ENCODE measurements around the gene MIB1. TPM values are rescaled to one million over a fixed set of nuclear protein-coding genes. Genes with fewer than 3 reads are reported as not detected.
"Not testable (repeated sequence)": the region's sequence is repeated elsewhere in the genome, so short reads cannot be mapped to it uniquely, and the experiment has no call there.

MIB1 gene
- total and polyA plus RNA-seq, 2 experiments from 2014 or later: 10.8 to 56.7 TPM

- peaks cover 19% of the 10 kb centered on the region for H3K27me3 Mint-ChIP-seq (ENCODE audit: insufficient read depth, low read depth, poor library complexity)
- DNase-seq (ENCODE audit: low spot score); H4K20me1 ChIP-seq (replicated peaks; ENCODE audit: insufficient read depth); H3K79me2 ChIP-seq (replicated peaks; ENCODE audit: insufficient read depth); H3K27ac Mint-ChIP-seq; ATAC-seq; H3K36me3 ChIP-seq (ENCODE audit: insufficient read depth); H3K4me3 Mint-ChIP-seq; H3K27ac ChIP-seq (ENCODE audit: low read depth); H3K4me1 ChIP-seq (ENCODE audit: insufficient read depth); H3F3A ChIP-seq (replicated peaks; ENCODE audit: low read depth); H3K4me2 ChIP-seq; H2AFZ ChIP-seq; H3K4me3 ChIP-seq; H3K9me2 ChIP-seq (ENCODE audit: insufficient read depth): not testable (repeated sequence)
- peaks cover 16% of the 10 kb centered on the region for H3K4me1 Mint-ChIP-seq
- peaks cover 23% of the 10 kb centered on the region for H3K9me3 Mint-ChIP-seq
- H3K27me3 ChIP-seq (ENCODE audit: insufficient read depth): peaks cover 19% of the 10 kb centered on the region; the same call in 1 of the 2 replicates
- H3K36me3 Mint-ChIP-seq (ENCODE audit: low read depth): peaks cover 27% of the 10 kb centered on the region
Observed at GRCh38 chr18:21707130-21707529, 33.5 kb upstream of the MIB1 start.

GRCh38 chr18:21714474-21714873, 26.1 kb upstream of the MIB1 start:
- Histone ChIP-seq H3K79me2 (replicated peaks; ENCODE audit: insufficient read depth) (no peaks in the 10 kb centered on the region), H3K9me2 (ENCODE audit: insufficient read depth) (no peaks in the 10 kb centered on the region), H3K27me3 (ENCODE audit: insufficient read depth) (no peaks in the 10 kb centered on the region), H3K4me1 (ENCODE audit: insufficient read depth) (no peaks in the 10 kb centered on the region), H3K36me3 (ENCODE audit: insufficient read depth) (no peaks in the 10 kb centered on the region), H3K27ac (ENCODE audit: low read depth) (no peak overlapping the region), H3F3A (replicated peaks; ENCODE audit: low read depth) (no peaks in the 10 kb centered on the region), H4K20me1 (replicated peaks; ENCODE audit: insufficient read depth) (no peaks in the 10 kb centered on the region), H2AFZ (no peak overlapping the region), H3K4me2 (no peak overlapping the region), H3K4me3 (no peak overlapping the region)
- ATAC-seq (no peak), DNase-seq (ENCODE audit: low spot score) (no peak)
- H3K27me3 Mint-ChIP-seq (ENCODE audit: insufficient read depth, low read depth, poor library complexity): peaks cover 4% of the 10 kb centered on the region
- H3K9me3 Mint-ChIP-seq: peaks cover 11% of the 10 kb centered on the region; the same call in 1 of the 3 replicates
- no peaks in the 10 kb centered on the region for H3K4me1 Mint-ChIP-seq
- H3K36me3 Mint-ChIP-seq (ENCODE audit: low read depth): no peaks in the 10 kb centered on the region
- H3K27ac Mint-ChIP-seq: no peak overlapping the region
- H3K4me3 Mint-ChIP-seq: no peak overlapping the region
- TF ChIP-seq EZH2phosphoT487 (IDR thresholded peaks at IDR 0.05; ENCODE audit: unreplicated experiment) (no peak), ZNF331 (CRISPR knock-in tag; IDR thresholded peaks at IDR 0.05; ENCODE audit: low read depth) (no peak), POLR2AphosphoS5 (IDR thresholded peaks at IDR 0.05; ENCODE audit: low read depth) (no peak), ZNF114 (CRISPR knock-in tag; IDR thresholded peaks at IDR 0.05) (no peak), JUNB (IDR thresholded peaks at IDR 0.05; ENCODE audit: unreplicated experiment) (no peak), ZNF462 (CRISPR knock-in tag; IDR thresholded peaks at IDR 0.05) (no peak), REST (IDR thresholded peaks at IDR 0.05; ENCODE audit: unreplicated experiment) (no peak), CTCF (conservative IDR thresholded peaks at IDR 0.05; ENCODE audit: low read depth in 2 of 2) (no peak), STAT1 (IDR thresholded peaks at IDR 0.05; ENCODE audit: unreplicated experiment) (no peak), CREB1 (CRISPR knock-in tag; IDR thresholded peaks at IDR 0.05; ENCODE audit: low read depth) (no peak), NANOG (IDR thresholded peaks at IDR 0.05; ENCODE audit: borderline replicate concordance) (no peak), EZH2 (IDR thresholded peaks at IDR 0.05; ENCODE audit: low read depth, unreplicated experiment) (no peak)

Data from GM23338 (cell line).